HUES6 (cell line): Measurements from ENCODE around the gene FERMT2.

Experiments
- H3K27ac ChIP-seq: 2 replicates; pipeline ENCODE4 v1.7.0; 2013; ENCODE audit warnings: low read depth, mild to moderate bottlenecking, low read length, inconsistent platforms
- H3K27me3 ChIP-seq: 2 replicates; pipeline ENCODE4 v1.6.1; 2013; ENCODE audit warnings: low read length; ENCODE audit not compliant: control insufficient read depth, insufficient read depth
- H3K36me3 ChIP-seq: 2 replicates; pipeline ENCODE4 v1.6.1; 2013; ENCODE audit warnings: low read length; ENCODE audit not compliant: control insufficient read depth, insufficient read depth
- H3K4me1 ChIP-seq: 2 replicates; pipeline ENCODE4 v1.6.1; 2013; ENCODE audit warnings: low read length; ENCODE audit not compliant: control insufficient read depth, insufficient read depth
- H3K4me3 ChIP-seq: 2 replicates; pipeline ENCODE4 v1.5.1; 2013; ENCODE audit warnings: low read depth, low read length
- H3K9ac ChIP-seq: one replicate; pipeline ENCODE4 v1.6.1; 2013; ENCODE audit warnings: mild to moderate bottlenecking, low read length
- H3K9me3 ChIP-seq: 2 replicates; pipeline ENCODE4 v1.6.1; 2013; ENCODE audit warnings: low read depth, low read length; ENCODE audit not compliant: control insufficient read depth, insufficient read depth

The FERMT2 gene

GRCh38 chr14:52950898-52951680, at the start of gene FERMT2:
Gene FERMT2, minus strand, starts transcription at chr14:52951050. Its CDS starts 482 bp downstream, at chr14:52950568.
- peak within 1 kb of the TSS; percentile 81 for H3K4me3 ChIP-seq
- H3K36me3 ChIP-seq, result peaks cover 15% of the 10 kb centered on the region
- peak within 1 kb of the TSS; percentile 98 for H3K27ac ChIP-seq
- H3K9me3 ChIP-seq, result no peaks in the 10 kb centered on the region
- peaks cover 43% of the 10 kb centered on the region for H3K4me1 ChIP-seq
- peak within 1 kb of the TSS; percentile 97 for H3K9ac ChIP-seq
- no peaks in the 10 kb centered on the region for H3K27me3 ChIP-seq

GRCh38 chr14:52998376-52999015, 47.6 kb upstream of the FERMT2 start:
- H3K27ac ChIP-seq, result no peak overlapping the region
- H3K4me3 ChIP-seq, result no peak overlapping the region
- no peak overlapping the region for H3K9ac ChIP-seq
- H3K36me3 ChIP-seq, result no peaks in the 10 kb centered on the region
- peaks cover 3% of the 10 kb centered on the region; the same call in 1 of the 2 replicates for H3K4me1 ChIP-seq
- H3K27me3 ChIP-seq, result no peaks in the 10 kb centered on the region
- no peaks in the 10 kb centered on the region for H3K9me3 ChIP-seq

- no peaks in the 10 kb centered on the region for H3K9me3 ChIP-seq
- no peaks in the 10 kb centered on the region for H3K4me1 ChIP-seq
- H3K27ac ChIP-seq, result no peak overlapping the region
Measured at GRCh38 chr14:52996493-52996892, 45.6 kb upstream of the FERMT2 start.

GRCh38 chr14:52995998-52996397, 45.1 kb upstream of the FERMT2 start:
- Histone ChIP-seq H3K9ac (no peak overlapping the region), H3K27me3 (no peaks in the 10 kb centered on the region), H3K27ac (no peak overlapping the region), H3K4me3 (no peak overlapping the region), H3K9me3 (no peaks in the 10 kb centered on the region), H3K4me1 (no peaks in the 10 kb centered on the region), H3K36me3 (no peaks in the 10 kb centered on the region)

More at GRCh38 chr14:52996493-52996892, 45.6 kb upstream of the FERMT2 start:
- Histone ChIP-seq H3K9ac (no peak overlapping the region), H3K36me3 (no peaks in the 10 kb centered on the region), H3K4me3 (no peak overlapping the region), H3K27me3 (no peaks in the 10 kb centered on the region)

GRCh38 chr14:52992236-52992870, 41.5 kb upstream of the FERMT2 start:
- H3K27ac ChIP-seq, result no peak overlapping the region
- H3K9ac ChIP-seq, result no peak overlapping the region
- no peaks in the 10 kb centered on the region for H3K9me3 ChIP-seq
- H3K27me3 ChIP-seq, result no peaks in the 10 kb centered on the region
- H3K36me3 ChIP-seq, result no peaks in the 10 kb centered on the region
- H3K4me1 ChIP-seq, result no peaks in the 10 kb centered on the region
- no peak overlapping the region for H3K4me3 ChIP-seq

GRCh38 chr14:52988139-52988538, 37.3 kb upstream of the FERMT2 start:
- H3K4me1 ChIP-seq, result no peaks in the 10 kb centered on the region
- no peaks in the 10 kb centered on the region for H3K9me3 ChIP-seq
- no peak overlapping the region for H3K4me3 ChIP-seq
- H3K27me3 ChIP-seq, result no peaks in the 10 kb centered on the region
- no peak overlapping the region for H3K27ac ChIP-seq
- H3K9ac ChIP-seq, result no peak overlapping the region
- H3K36me3 ChIP-seq, result no peaks in the 10 kb centered on the region

GRCh38 chr14:52987514-52987913, 36.7 kb upstream of the FERMT2 start:
- H3K9me3 ChIP-seq, result no peaks in the 10 kb centered on the region
- no peak overlapping the region for H3K9ac ChIP-seq
- no peak overlapping the region for H3K4me3 ChIP-seq
- no peaks in the 10 kb centered on the region for H3K4me1 ChIP-seq
- no peaks in the 10 kb centered on the region for H3K36me3 ChIP-seq
- no peak overlapping the region for H3K27ac ChIP-seq
- H3K27me3 ChIP-seq, result no peaks in the 10 kb centered on the region

GRCh38 chr14:52987042-52987441, 36.2 kb upstream of the FERMT2 start:
- H3K4me3 ChIP-seq, result no peak overlapping the region

GRCh38 chr14:52977798-52978197, 26.9 kb upstream of the FERMT2 start:
- no peaks in the 10 kb centered on the region for H3K4me1 ChIP-seq
- H3K9ac ChIP-seq, result no peak overlapping the region
- no peaks in the 10 kb centered on the region for H3K9me3 ChIP-seq
- H3K36me3 ChIP-seq, result no peaks in the 10 kb centered on the region
- no peak overlapping the region for H3K27ac ChIP-seq
- no peaks in the 10 kb centered on the region for H3K27me3 ChIP-seq
- no peak overlapping the region for H3K4me3 ChIP-seq

More at GRCh38 chr14:52987042-52987441, 36.2 kb upstream of the FERMT2 start:
- no peaks in the 10 kb centered on the region for H3K4me1 ChIP-seq
- H3K27ac ChIP-seq, result no peak overlapping the region
- H3K27me3 ChIP-seq, result no peaks in the 10 kb centered on the region
- no peak overlapping the region for H3K9ac ChIP-seq
- H3K9me3 ChIP-seq, result no peaks in the 10 kb centered on the region
- H3K36me3 ChIP-seq, result no peaks in the 10 kb centered on the region

GRCh38 chr14:52974406-52974805, 23.6 kb upstream of the FERMT2 start:
- Histone ChIP-seq H3K4me1 (no peaks in the 10 kb centered on the region), H3K9ac (no peak overlapping the region), H3K4me3 (no peak overlapping the region), H3K27ac (no peak overlapping the region), H3K27me3 (no peaks in the 10 kb centered on the region), H3K9me3 (no peaks in the 10 kb centered on the region), H3K36me3 (no peaks in the 10 kb centered on the region)
